Astrocyte of the hippocampus (primary cell): Measurements from ENCODE around the gene SIRT7.
"Not testable (repeated sequence)": the region's sequence is repeated elsewhere in the genome, so short reads cannot be mapped to it uniquely, and the experiment has no call there.

Experiments
- DNase-seq: peaks from one replicate; pipeline ENCODE4 v3.0.0; 2011; ENCODE audit warnings: low read depth, low spot score

SIRT7 gene

GRCh38 chr17:81954131-81955057 is 36.4 kb upstream of the SIRT7 start:
- DNase-seq: no peak

- DNase-seq: not testable (repeated sequence)
Observed at GRCh38 chr17:81953443-81953842, 35.5 kb upstream of the SIRT7 start.

- no peak for DNase-seq
Observed at GRCh38 chr17:81952792-81953228, 34.8 kb upstream of the SIRT7 start.

- no peak for DNase-seq
Observed at GRCh38 chr17:81951785-81952684, 34.1 kb upstream of the SIRT7 start.

DNA sequence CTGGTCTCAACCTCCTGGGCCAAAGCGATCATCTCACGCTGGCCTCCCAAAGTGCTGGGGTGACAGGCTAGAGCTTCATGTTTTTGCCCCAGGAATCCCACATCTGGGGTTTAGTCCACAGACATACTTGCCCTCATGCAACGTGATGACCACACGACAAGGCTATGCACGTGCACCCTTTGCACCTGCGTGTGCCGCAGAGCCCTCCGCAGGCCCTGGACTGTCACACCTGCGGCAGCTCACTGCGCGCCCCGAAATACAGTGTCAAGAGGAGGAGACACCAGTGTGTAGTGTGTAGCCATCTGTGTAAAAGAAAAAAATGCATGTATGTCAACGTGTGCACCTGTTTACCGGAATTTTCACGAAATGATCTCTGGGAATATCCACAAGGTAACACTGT is 32.5 kb upstream of the SIRT7 start:
- DNase-seq: no peak

GRCh38 chr17:81948635-81949378 is 30.8 kb upstream of the SIRT7 start:
- DNase-seq: no peak

GRCh38 chr17:81947189-81947588 is 29.2 kb upstream of the SIRT7 start, which contains the start of gene MYADML2:
TSS of gene MYADML2 (minus strand) at chr17:81947233. CDS start at chr17:81941741, 5,492 bp downstream.
- no peak for DNase-seq

DNA sequence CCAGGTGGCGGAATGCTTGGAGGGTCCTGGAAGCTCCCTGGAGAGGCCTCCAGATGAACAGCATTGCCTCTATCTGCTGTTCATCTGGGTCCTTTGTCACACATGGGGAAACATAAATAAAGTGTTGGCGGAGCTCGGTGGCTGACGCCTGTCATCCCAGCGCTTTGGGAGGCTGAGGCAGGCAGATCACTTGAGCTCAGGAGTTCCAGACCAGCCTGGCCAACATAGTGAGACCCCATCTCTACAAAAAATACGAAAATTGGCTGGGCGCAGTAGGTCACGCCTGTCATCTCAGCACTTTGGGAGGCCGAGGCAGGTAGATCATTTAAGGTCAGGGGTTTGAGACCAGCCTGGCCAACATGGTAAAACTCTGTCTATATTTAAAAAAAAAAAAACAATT is 26.9 kb upstream of the SIRT7 start:
- DNase-seq: no peak

GRCh38 chr17:81942167-81942553 is 24.2 kb upstream of the SIRT7 start:
- DNase-seq: no peak

GRCh38 chr17:81941484-81942166 is 23.6 kb upstream of the SIRT7 start:
- DNase-seq: no peak

GRCh38 chr17:81940538-81941483 is 22.8 kb upstream of the SIRT7 start:
- no peak for DNase-seq

GRCh38 chr17:81939881-81940385 is 22.0 kb upstream of the SIRT7 start:
- DNase-seq: no peak

- DNase-seq: no peak
Observed at GRCh38 chr17:81939218-81939617, 21.2 kb upstream of the SIRT7 start.

DNA sequence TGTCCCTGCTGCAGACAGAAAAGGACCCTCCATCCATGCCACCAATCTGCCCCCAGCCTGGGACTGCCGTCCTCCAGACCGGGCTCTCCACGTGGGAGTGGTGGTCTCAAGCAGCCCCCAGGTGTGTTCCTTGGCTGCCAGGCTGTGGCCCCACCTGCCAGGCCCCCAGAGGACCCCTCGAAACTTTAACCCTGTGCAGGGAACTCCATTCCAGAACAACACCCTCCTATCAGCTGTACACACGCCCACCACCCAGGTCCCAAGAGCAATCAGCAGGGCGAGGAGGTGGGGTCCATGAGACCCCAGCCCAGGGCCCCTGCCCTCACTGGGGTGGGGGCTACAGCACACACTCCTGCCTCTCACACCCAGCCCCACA is 17.7 kb upstream of the SIRT7 start:
- no peak for DNase-seq

DNA sequence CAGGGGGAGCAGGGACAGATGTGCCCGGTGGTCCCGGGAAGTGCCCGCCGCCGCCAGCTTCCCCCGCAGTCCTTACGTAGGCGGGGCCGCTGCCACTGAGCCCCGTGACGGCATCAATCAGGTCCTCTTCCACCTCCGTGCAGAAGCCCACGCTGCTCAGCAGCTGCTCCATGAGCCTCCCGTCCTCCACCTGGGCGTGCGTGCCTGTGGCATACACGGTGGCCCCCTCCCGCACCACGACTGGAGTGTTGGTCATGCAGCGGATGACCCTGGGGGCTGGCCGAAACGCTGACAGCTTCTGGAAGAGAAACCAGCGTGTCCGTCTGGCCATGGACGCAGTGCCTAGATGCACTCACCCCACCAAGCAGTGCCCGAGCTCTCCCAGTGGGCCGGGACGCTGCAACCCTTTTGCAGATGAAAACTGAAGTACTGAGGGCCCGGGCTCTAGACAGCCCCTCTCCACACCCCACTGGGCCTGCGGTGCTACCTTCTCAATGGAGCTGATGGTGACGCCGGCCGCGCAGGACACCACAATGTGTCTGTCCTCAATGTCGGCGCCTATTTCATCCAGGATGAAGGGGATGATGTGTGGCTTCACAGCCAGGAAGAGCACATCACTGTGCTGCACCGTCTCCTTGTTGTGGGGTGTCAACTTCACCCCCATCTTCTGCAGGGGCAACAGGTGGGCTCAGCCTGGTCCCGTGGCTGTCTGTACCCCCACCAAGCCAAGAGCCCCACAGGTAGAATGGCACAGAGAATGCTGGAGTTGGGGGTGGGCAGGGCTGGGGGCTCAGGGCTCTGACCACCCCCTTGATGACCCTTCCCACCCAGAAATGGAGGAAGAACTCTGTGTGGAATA is 17.1 kb upstream of the SIRT7 start:
- no peak for DNase-seq

GRCh38 chr17:81934098-81934757 is 16.3 kb upstream of the SIRT7 start:
- DNase-seq: no peak

DNA sequence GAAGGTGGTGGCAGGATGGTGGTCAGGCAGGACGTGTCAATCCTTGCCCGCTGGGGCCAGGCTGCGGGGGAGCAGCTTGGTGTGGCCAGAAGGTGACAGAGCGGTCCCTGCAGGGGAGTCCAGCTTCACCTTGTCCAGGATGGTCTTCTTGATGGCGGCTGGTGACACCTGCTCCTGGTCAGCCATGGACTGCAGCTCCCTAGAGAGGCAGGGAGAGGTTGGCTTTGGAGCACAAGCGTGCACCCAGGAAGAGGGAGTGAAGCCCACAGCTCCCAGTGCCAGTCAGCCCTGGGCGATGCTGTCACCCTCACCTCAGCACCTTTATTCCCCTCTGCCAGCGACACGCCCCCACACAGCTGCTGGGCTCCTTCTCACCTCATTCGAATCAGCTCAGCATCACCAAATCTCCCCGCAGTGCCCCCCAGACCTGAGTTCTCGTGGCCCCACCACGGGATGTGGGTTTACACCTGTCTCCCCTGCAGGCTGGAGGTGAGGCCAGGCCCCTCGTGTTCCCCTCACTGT is 15.3 kb upstream of the SIRT7 start:
- no peak for DNase-seq
